A549 (cell line): ENCODE results near the gene ZBTB37. TPM values are rescaled to one million over a fixed set of nuclear protein-coding genes. Genes with fewer than 3 reads are reported as not detected.

Experiments
- ATAC-seq, 2 experiments: fragments of 200-7000 bp in 1 of 2; fragments of >200 bp in 1 of 2; cut with Nextera tagmentation in 1 of 2; cut with Tn5 transposase in 1 of 2; 3 replicates each; pipeline versions ENCODE4 v1.8.0 to v1.9.1; 2018 to 2020; ENCODE audit warnings: mild to moderate bottlenecking in 1 of 2, moderate library complexity in 1 of 2
- CTCF ChIA-PET: fragments of 300-600 bp; sonication (Branson Sonifier 250); formaldehyde crosslinking; extraction: SDS; loops from one replicate; lab custom pipeline; 2021; ENCODE audit warnings: antibody characterized with exemption, inconsistent platforms; lab: Yijun Ruan, JAX
- POLR2A ChIA-PET: fragments of 350-600 bp; formaldehyde crosslinking; extraction: SDS; loops from one replicate; lab custom pipeline; 2021; ENCODE audit warnings: antibody characterized with exemption, inconsistent platforms; lab: Yijun Ruan, JAX
- DNase-seq, 2 experiments: peaks; one replicate each; pipeline versions ENCODE4 v3.0.0 to v3.0.0-alpha.2; 2011 to 2016; ENCODE audit warnings: low read depth in 1 of 2, low spot score in 1 of 2
- FAIRE-seq: peaks from 2 replicates; lab custom pipeline; 2011; peaks lifted over from hg19 to GRCh38; lab: Jason Lieb, UNC
- H3K27ac ChIP-seq, 2 experiments: fragments of >200 bp; sonication (Bioruptor Twin); formaldehyde crosslinking; 3 replicates each; pipeline ENCODE4 v1.5.1; 2016 to 2017
- H3K4me1 ChIP-seq: fragments of >200 bp; sonication (Bioruptor Twin); formaldehyde crosslinking; 3 replicates; pipeline ENCODE4 v1.6.1; 2016
- H3K4me2 ChIP-seq: fragments of >200 bp; sonication (Bioruptor Twin); formaldehyde crosslinking; 3 replicates; pipeline ENCODE4 v1.6.1; 2016
- H3K4me3 ChIP-seq: fragments of >200 bp; sonication (Bioruptor Twin); formaldehyde crosslinking; 3 replicates; pipeline ENCODE4 v1.5.1; 2016
- H3K9me3 ChIP-seq: fragments of >200 bp; sonication (Bioruptor Twin); formaldehyde crosslinking; 3 replicates; pipeline ENCODE4 v1.6.1; 2016
- CBX8 ChIP-seq: fragments of 200-600 bp; sonication (generic); IDR thresholded peaks from 2 replicates; pipeline ENCODE4 v1.6.1; 2016
- CEBPB ChIP-seq, 2 experiments: fragments of >200 bp in 1 of 2; sonication (Bioruptor Twin) in 1 of 2; formaldehyde crosslinking in 1 of 2; IDR thresholded peaks; 2 replicates each; pipeline ENCODE4 v1.6.1; 2012 to 2016
- E2F6 ChIP-seq: IDR thresholded peaks from 2 replicates; pipeline ENCODE4 v1.6.1; 2012; ENCODE audit warnings: low read depth, borderline replicate concordance
- EHMT2 ChIP-seq: fragments of 200-600 bp; sonication (generic); IDR thresholded peaks from 2 replicates; pipeline ENCODE4 v1.6.1; 2016; ENCODE audit warnings: antibody characterized with exemption, low read depth, mild to moderate bottlenecking, moderate library complexity
- FOSB ChIP-seq: fragments of 250-450 bp; sonication (Bioruptor Pico); IDR thresholded peaks from 2 replicates; pipeline ENCODE4 v1.5.0; 2020; ENCODE audit warnings: mild to moderate bottlenecking, moderate library complexity
- FOSL2 ChIP-seq, 2 experiments: fragments of 450-650 bp in 1 of 2; fragments of >200 bp in 1 of 2; sonication (Bioruptor Twin) in 1 of 2; formaldehyde crosslinking; IDR thresholded peaks; 2 replicates each; pipeline versions ENCODE4 v1.5.0 to v1.6.1; 2016 to 2020; ENCODE audit warnings: mild to moderate bottlenecking in 1 of 2, moderate library complexity in 1 of 2
- HES2 ChIP-seq: fragments of >200 bp; sonication (Bioruptor Twin); formaldehyde crosslinking; IDR thresholded peaks from 2 replicates; pipeline ENCODE4 v1.6.1; 2016
- HMGXB4 ChIP-seq: fragments of 250-450 bp; sonication (Bioruptor Pico); IDR thresholded peaks from 2 replicates; pipeline ENCODE4 v1.5.0; 2021; ENCODE audit warnings: mild to moderate bottlenecking, moderate library complexity, borderline replicate concordance
- HOXA7 ChIP-seq: fragments of 250-450 bp; sonication (Bioruptor Pico); IDR thresholded peaks from 2 replicates; pipeline ENCODE4 v1.5.0; 2020; ENCODE audit warnings: mild to moderate bottlenecking, moderate library complexity
- JUNB ChIP-seq: fragments of >200 bp; sonication (Bioruptor Twin); formaldehyde crosslinking; IDR thresholded peaks from 2 replicates; pipeline ENCODE4 v1.6.1; 2016
- KDM1A ChIP-seq: fragments of 200-600 bp; sonication (generic); IDR thresholded peaks from 2 replicates; pipeline ENCODE4 v1.6.1; 2016; ENCODE audit warnings: low read depth, mild to moderate bottlenecking
- RNF2 ChIP-seq: fragments of 200-600 bp; sonication (generic); IDR thresholded peaks from 2 replicates; pipeline ENCODE4 v1.6.1; 2016; ENCODE audit warnings: low read depth, mild to moderate bottlenecking, antibody characterized with exemption, moderate library complexity, borderline replicate concordance
- ZFP36 ChIP-seq: fragments of 450-650 bp; IDR thresholded peaks from 2 replicates; pipeline ENCODE4 v1.6.1; 2014; ENCODE audit warnings: borderline replicate concordance; ENCODE audit not compliant: partially characterized antibody
- WGBS: methylation state at CpG from one replicate; pipeline ENCODE4 v1.1.6; 2017; ENCODE audit errors: missing lambda C conversion rate; 5-methylcytosine and 5-hydroxymethylcytosine counted together
- polyA plus RNA-seq, 4 experiments: library from polyadenylated mRNA; depleted of rRNA in 3 of 4; stranded (reverse); fragments of >200 nt; fragmentation: RNase III in 1 of 4; extraction: RNeasy Plus Mini Kit Qiagen cat#74134 plus additional on column Dnase treatment in 1 of 4; gene quantifications; 2 replicates in 3 of 4; 3 replicates in 1 of 4; pipeline ENCODE4 v1.2.3, GENCODE V29; 2011 to 2017

The ZBTB37 gene
- polyA plus RNA-seq, 2 of the 4 experiments (the other 2 are of a cell fraction), result 1.0 to 3.0 TPM

GRCh38 chr1:173864179-173864867 is 3.9 kb upstream of the ZBTB37 start:
- 65% methylated on average over 5 of the region's 5 CpGs for WGBS
- ATAC-seq (no peak), DNase-seq (no peak), FAIRE-seq (no peak)
- H3K27ac ChIP-seq, result peak overlapping the region; percentile 96 to 97; a peak in 4 of 6 replicates
- TF ChIP-seq E2F6 (no peak), HMGXB4 (CRISPR knock-in tag) (0 out of 2 replicates have a peak, but pooled peaks have one; percentile 39), RNF2 (no peak), KDM1A (no peak), FOSB (peak; percentile 78; the same call in 1 of the 2 replicates), HOXA7 (CRISPR knock-in tag) (peak; percentile 85), FOSL2 (IDR thresholded peaks at IDR 0.05) (no peak), FOSL2 (CRISPR knock-in tag; IDR thresholded peaks at IDR 0.05) (peak; percentile 57), ZFP36 (no peak)
- CTCF ChIA-PET, result interaction anchor here (1.2 kb wide), 1 partner anchor 16 kb away, joined by 3 read pairs; no protein-coding TSS in a partner anchor
- no peaks in the 10 kb centered on the region for H3K9me3 ChIP-seq
- peaks cover 25% of the 10 kb centered on the region for H3K4me1 ChIP-seq
- peak overlapping the region; percentile 97 for H3K4me3 ChIP-seq
- POLR2A ChIA-PET, result interaction anchor here (0.6 to 1.1 kb wide), 2 partner anchors 40 to 169 kb away, joined by 3 read pairs; no protein-coding TSS in a partner anchor
- peak overlapping the region; percentile 78 for H3K4me2 ChIP-seq

- no peaks in the 10 kb centered on the region for H3K9me3 ChIP-seq
- H3K4me3 ChIP-seq, result peak overlapping the region; percentile 97
- TF ChIP-seq CBX8, result no peak
- no peak for TF ChIP-seq HES2
- TF ChIP-seq FOSB, result peak; percentile 12; the same call in 1 of the 2 replicates
- 0 out of 2 replicates have a peak, but pooled peaks have one; percentile 37 for TF ChIP-seq HMGXB4 (CRISPR knock-in tag)
- TF ChIP-seq CEBPB (IDR thresholded peaks at IDR 0.05), result no peak
- no peak for TF ChIP-seq JUNB
- TF ChIP-seq EHMT2, result no peak
- TF ChIP-seq, all 56 proteins: peak for 2
- FAIRE-seq, result no peak
- 5% methylated on average over 4 of the region's 4 CpGs for WGBS
- Histone ChIP-seq H3K4me2 (peak overlapping the region; percentile 78), H3K4me1 (peaks cover 30% of the 10 kb centered on the region), H3K27ac (peak overlapping the region; percentile 96 to 97; a peak in 5 of 6 replicates)
- ChIA-PET POLR2A (interaction anchor here (0.8 to 1.1 kb wide), 3 partner anchors 41 to 157 kb away, joined by 3 read pairs; partner anchors contain the start of genes DARS2 and RC3H1), CTCF (interaction anchor here (1.1 to 1.3 kb wide), 4 partner anchors 15 to 370 kb away, joined by 3 to 6 read pairs (median 4); no protein-coding TSS in a partner anchor)
- no peak for ATAC-seq
- DNase-seq, result no peak
These were observed 2.6 kb upstream of the ZBTB37 start for GRCh38 chr1:173865468-173866164.
